Neural crest cell (in vitro differentiated cells): Measurements from ENCODE around the gene FAM184B. TPM values are rescaled to one million over a fixed set of nuclear protein-coding genes. Genes with fewer than 3 reads are reported as not detected.

Source experiments
- DNase-seq: peaks from one replicate; pipeline ENCODE4 v3.0.0; 2021; ENCODE audit warnings: low read depth, mixed read lengths, low spot score
- H3K27ac Mint-ChIP-seq: one replicate; pipeline ENCODE4 v1.8.0; 2021; ENCODE audit warnings: mild to moderate bottlenecking, mixed read lengths; ENCODE audit not compliant: unreplicated experiment
- H3K27me3 Mint-ChIP-seq: 2 replicates; pipeline ENCODE4 v1.8.0; 2021; ENCODE audit warnings: low read depth, mild to moderate bottlenecking, mixed read lengths
- H3K36me3 Mint-ChIP-seq: 2 replicates; pipeline ENCODE4 v1.8.0; 2021; ENCODE audit warnings: low read depth, mild to moderate bottlenecking, mixed read lengths
- H3K4me1 Mint-ChIP-seq: 2 replicates; pipeline ENCODE4 v1.8.0; 2021; ENCODE audit warnings: mixed read lengths
- H3K4me3 Mint-ChIP-seq: one replicate; pipeline ENCODE4 v1.8.0; 2021; ENCODE audit warnings: mild to moderate bottlenecking, mixed read lengths
- H3K9me3 Mint-ChIP-seq: 2 replicates; pipeline ENCODE4 v1.8.0; 2021; ENCODE audit warnings: mixed read lengths
- CTCF ChIP-seq: fragments of 200-600 bp; sonication (generic); conservative IDR thresholded peaks from 2 replicates; pipeline ENCODE4 v1.5.0; 2021; ENCODE audit warnings: antibody characterized with exemption, mild to moderate bottlenecking
- total RNA-seq: library from RNA; stranded (reverse); gene quantifications from 2 replicates; pipeline ENCODE4 v1.2.1, GENCODE V29; 2021

Gene FAM184B
- total RNA-seq, 1 donor from 2014 or later: 0.12 TPM

DNA sequence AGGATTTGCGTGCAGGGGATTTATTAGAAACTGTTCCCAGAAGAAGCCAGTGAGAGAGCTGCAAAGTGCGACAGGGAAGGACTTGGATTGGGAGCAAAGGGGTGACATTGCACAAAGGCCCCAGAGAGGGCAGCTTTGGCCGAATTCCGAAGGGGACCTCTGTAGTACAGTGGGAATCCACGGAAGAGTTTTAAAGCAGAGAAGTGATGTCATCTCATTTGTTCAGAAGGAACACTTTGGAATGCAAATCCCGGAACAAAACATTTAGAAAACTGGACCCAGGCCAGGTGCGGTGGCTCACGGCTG, 71.7 kb downstream of the FAM184B start:
- H3K4me1 Mint-ChIP-seq: no peaks in the 10 kb centered on the region
- H3K27me3 Mint-ChIP-seq: peaks cover 3% of the 10 kb centered on the region
- H3K9me3 Mint-ChIP-seq: no peaks in the 10 kb centered on the region
- H3K36me3 Mint-ChIP-seq: no peaks in the 10 kb centered on the region
- H3K27ac Mint-ChIP-seq: no peak overlapping the region
- no peak overlapping the region for H3K4me3 Mint-ChIP-seq
- TF ChIP-seq CTCF: no peak
- DNase-seq: no peak

GRCh38 chr4:17708992-17709762, 72.2 kb downstream of the FAM184B start:
- no peak overlapping the region for H3K27ac Mint-ChIP-seq
- no peak for TF ChIP-seq CTCF
- no peak overlapping the region for H3K4me3 Mint-ChIP-seq
- no peak for DNase-seq
- H3K27me3 Mint-ChIP-seq: peaks cover 3% of the 10 kb centered on the region
- no peaks in the 10 kb centered on the region for H3K9me3 Mint-ChIP-seq
- H3K4me1 Mint-ChIP-seq: no peaks in the 10 kb centered on the region
- H3K36me3 Mint-ChIP-seq: no peaks in the 10 kb centered on the region

GRCh38 chr4:17707671-17708070, 73.8 kb downstream of the FAM184B start:
- H3K9me3 Mint-ChIP-seq: no peaks in the 10 kb centered on the region
- no peaks in the 10 kb centered on the region for H3K36me3 Mint-ChIP-seq
- DNase-seq: no peak
- no peak overlapping the region for H3K27ac Mint-ChIP-seq
- TF ChIP-seq CTCF: no peak
- H3K4me1 Mint-ChIP-seq: peaks cover 2% of the 10 kb centered on the region
- no peak overlapping the region for H3K4me3 Mint-ChIP-seq
- H3K27me3 Mint-ChIP-seq: peaks cover 3% of the 10 kb centered on the region

GRCh38 chr4:17705107-17705506, 76.3 kb downstream of the FAM184B start:
- no peaks in the 10 kb centered on the region for H3K27me3 Mint-ChIP-seq
- DNase-seq: no peak
- no peaks in the 10 kb centered on the region for H3K36me3 Mint-ChIP-seq
- H3K27ac Mint-ChIP-seq: no peak overlapping the region
- H3K9me3 Mint-ChIP-seq: no peaks in the 10 kb centered on the region
- H3K4me1 Mint-ChIP-seq: peaks cover 4% of the 10 kb centered on the region
- TF ChIP-seq CTCF: no peak
- H3K4me3 Mint-ChIP-seq: no peak overlapping the region

DNA sequence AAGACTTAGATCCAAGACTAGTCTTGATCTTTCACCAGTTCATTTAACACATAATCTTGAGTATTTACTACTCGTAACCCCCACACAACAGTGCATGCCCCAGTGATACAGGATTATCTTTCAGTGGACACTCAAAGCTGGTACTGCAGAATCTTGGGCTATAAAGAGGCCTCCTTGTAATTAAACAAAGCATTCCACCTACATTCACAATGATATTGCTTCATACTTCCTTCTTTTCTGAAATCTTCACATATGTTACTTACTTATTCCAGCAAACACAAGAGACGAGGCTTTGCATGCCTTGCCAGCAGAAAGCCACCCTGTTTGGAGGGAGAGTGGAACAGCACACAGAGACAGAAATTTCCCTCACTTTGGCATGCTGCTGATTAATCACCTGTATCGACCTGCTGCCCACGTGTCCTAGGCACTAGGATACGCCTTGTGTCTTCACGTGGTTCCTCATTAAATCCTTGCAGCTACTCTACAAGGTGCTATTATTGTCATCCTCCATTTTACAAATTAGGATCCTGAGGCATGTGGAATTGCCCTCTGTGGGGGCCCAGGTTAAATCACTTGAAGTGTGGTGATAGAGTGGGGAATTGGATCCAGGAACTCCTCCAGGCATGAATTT, 77.3 kb downstream of the FAM184B start:
- Mint-ChIP-seq H3K27me3 (no peaks in the 10 kb centered on the region), H3K4me1 (peaks cover 4% of the 10 kb centered on the region), H3K27ac (no peak overlapping the region), H3K9me3 (no peaks in the 10 kb centered on the region), H3K36me3 (peaks cover 2% of the 10 kb centered on the region), H3K4me3 (no peak overlapping the region)
- no peak for DNase-seq
- TF ChIP-seq CTCF: no peak
